Medulla oblongata (tissue), 1 donor: ENCODE data around the gene XRN1.

Experiments used
- DNase-seq: peaks from one replicate; pipeline ENCODE4 v3.0.0-alpha.2; 2015; ENCODE audit errors: extremely low spot score

XRN1 gene

GRCh38 chr3:142272200-142272891, 175.5 kb downstream of the XRN1 start:
- peak; percentile 86 for DNase-seq

GRCh38 chr3:142270407-142270806, 177.4 kb downstream of the XRN1 start:
- no peak for DNase-seq

- no peak for DNase-seq
Observed at GRCh38 chr3:142269767-142270166, 178.1 kb downstream of the XRN1 start.

- no peak for DNase-seq
Observed at GRCh38 chr3:142268426-142268825, 179.4 kb downstream of the XRN1 start.

GRCh38 chr3:142267269-142267668, 180.6 kb downstream of the XRN1 start:
- no peak for DNase-seq

- no peak for DNase-seq
Observed at GRCh38 chr3:142263112-142263511, 184.7 kb downstream of the XRN1 start.

- no peak for DNase-seq
Observed at GRCh38 chr3:142259359-142259758, 188.5 kb downstream of the XRN1 start.

- no peak for DNase-seq
Observed at GRCh38 chr3:142256712-142257333, 191.0 kb downstream of the XRN1 start.
